K562 (cell line): Measurements from ENCODE around the gene CABP4. TPM values are rescaled to one million over a fixed set of nuclear protein-coding genes. Genes with fewer than 3 reads are reported as not detected.

Experiments
- ARNT ChIP-seq, 2 experiments: fragments of 450-650 bp; IDR thresholded peaks; 2 replicates each; pipeline ENCODE4 v1.6.1; 2016; ENCODE audit warnings: mild to moderate bottlenecking in 1 of 2
- ATF3 ChIP-seq, 2 experiments: fragments of 450-650 bp in 1 of 2; sonication (generic) in 1 of 2; formaldehyde crosslinking in 1 of 2; IDR thresholded peaks in 1 of 2; conservative IDR thresholded peaks in 1 of 2; 2 replicates each; pipeline versions ENCODE4 v1.6.1 to v1.8.1; 2016 to 2023; ENCODE audit warnings: mild to moderate bottlenecking in 2 of 2, moderate library complexity in 2 of 2, inconsistent platforms in 1 of 2, missing genetic modification reagents in 1 of 2
- DACH1 ChIP-seq: fragments of 450-650 bp; IDR thresholded peaks from 2 replicates; pipeline ENCODE4 v1.6.1; 2018; ENCODE audit not compliant: partially characterized antibody
- polyA plus RNA-seq, 8 experiments: library from polyadenylated mRNA; depleted of rRNA in 4 of 8; stranded (reverse) in 5 of 8; unstranded in 3 of 8; fragments of >200 nt; fragmentation: Nextera tagmentation in 2 of 8; fragmentation: Illumina TruSeq in 1 of 8; extraction: Ambion mirVana in 2 of 8; extraction: Trizol in 1 of 8; gene quantifications; 2 replicates each; pipeline versions ENCODE4 v1.2.1 to v1.2.3, GENCODE V29; 2011 to 2014; ENCODE audit warnings: inconsistent platforms in 1 of 8, missing spikeins in 1 of 8
- total RNA-seq, 7 experiments: library from RNA; depleted of rRNA in 6 of 7; stranded (reverse); fragments of >200 nt in 6 of 7; fragmentation: Illumina TruSeq in 2 of 7; extraction: Trizol in 2 of 7; gene quantifications; 2 replicates each; pipeline versions ENCODE4 v1.2.1 to v1.2.3, GENCODE V29; 2011 to 2021; ENCODE audit warnings: low replicate concordance in 1 of 7
- TF ChIP-seq, protein P1 (sequence below): fragments of 200-800 bp; sonication (Bioruptor generic); IDR thresholded peaks from 2 replicates; pipeline ENCODE4 v1.6.1; 2016; ENCODE audit warnings: missing genetic modification characterization, missing compliant biosample characterization

Gene CABP4
- total and polyA plus RNA-seq, 9 of the 15 experiments (the other 6 are each of a cell fraction or from before 2014, with no cell fraction given): 0.11 TPM; not detected in 8

GRCh38 chr11:67482275-67482826 lies 27.2 kb downstream of the CABP4 start (continued):
- TF ChIP-seq ATF3 (IDR thresholded peaks at IDR 0.05) (peak; percentile 57), ATF3 (CRISPR knock-in tag; conservative IDR thresholded peaks at IDR 0.05) (no peak), DACH1 (peak; percentile 59), ARNT (IDR thresholded peaks at IDR 0.05) (0 out of 4 replicates have a peak, but pooled peaks of 1 of the 2 experiments have one; percentile 39)
- TF ChIP-seq, protein P1, sequence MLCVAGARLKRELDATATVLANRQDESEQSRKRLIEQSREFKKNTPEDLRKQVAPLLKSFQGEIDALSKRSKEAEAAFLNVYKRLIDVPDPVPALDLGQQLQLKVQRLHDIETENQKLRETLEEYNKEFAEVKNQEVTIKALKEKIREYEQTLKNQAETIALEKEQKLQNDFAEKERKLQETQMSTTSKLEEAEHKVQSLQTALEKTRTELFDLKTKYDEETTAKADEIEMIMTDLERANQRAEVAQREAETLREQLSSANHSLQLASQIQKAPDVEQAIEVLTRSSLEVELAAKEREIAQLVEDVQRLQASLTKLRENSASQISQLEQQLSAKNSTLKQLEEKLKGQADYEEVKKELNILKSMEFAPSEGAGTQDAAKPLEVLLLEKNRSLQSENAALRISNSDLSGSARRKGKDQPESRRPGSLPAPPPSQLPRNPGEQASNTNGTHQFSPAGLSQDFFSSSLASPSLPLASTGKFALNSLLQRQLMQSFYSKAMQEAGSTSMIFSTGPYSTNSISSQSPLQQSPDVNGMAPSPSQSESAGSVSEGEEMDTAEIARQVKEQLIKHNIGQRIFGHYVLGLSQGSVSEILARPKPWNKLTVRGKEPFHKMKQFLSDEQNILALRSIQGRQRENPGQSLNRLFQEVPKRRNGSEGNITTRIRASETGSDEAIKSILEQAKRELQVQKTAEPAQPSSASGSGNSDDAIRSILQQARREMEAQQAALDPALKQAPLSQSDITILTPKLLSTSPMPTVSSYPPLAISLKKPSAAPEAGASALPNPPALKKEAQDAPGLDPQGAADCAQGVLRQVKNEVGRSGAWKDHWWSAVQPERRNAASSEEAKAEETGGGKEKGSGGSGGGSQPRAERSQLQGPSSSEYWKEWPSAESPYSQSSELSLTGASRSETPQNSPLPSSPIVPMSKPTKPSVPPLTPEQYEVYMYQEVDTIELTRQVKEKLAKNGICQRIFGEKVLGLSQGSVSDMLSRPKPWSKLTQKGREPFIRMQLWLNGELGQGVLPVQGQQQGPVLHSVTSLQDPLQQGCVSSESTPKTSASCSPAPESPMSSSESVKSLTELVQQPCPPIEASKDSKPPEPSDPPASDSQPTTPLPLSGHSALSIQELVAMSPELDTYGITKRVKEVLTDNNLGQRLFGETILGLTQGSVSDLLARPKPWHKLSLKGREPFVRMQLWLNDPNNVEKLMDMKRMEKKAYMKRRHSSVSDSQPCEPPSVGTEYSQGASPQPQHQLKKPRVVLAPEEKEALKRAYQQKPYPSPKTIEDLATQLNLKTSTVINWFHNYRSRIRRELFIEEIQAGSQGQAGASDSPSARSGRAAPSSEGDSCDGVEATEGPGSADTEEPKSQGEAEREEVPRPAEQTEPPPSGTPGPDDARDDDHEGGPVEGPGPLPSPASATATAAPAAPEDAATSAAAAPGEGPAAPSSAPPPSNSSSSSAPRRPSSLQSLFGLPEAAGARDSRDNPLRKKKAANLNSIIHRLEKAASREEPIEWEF: 0 out of 2 replicates have a peak, but pooled peaks have one; percentile 39
